Fibroblast of peridontal ligament (primary cell): Measurements from ENCODE around the gene KCTD10.
"Not testable (repeated sequence)": the region's sequence is repeated elsewhere in the genome, so short reads cannot be mapped to it uniquely, and the experiment has no call there.

Experiments used
- DNase-seq: peaks from one replicate; pipeline ENCODE4 v3.0.0-alpha.2; 2010; ENCODE audit errors: extremely low read depth

KCTD10 gene

GRCh38 chr12:109421355-109422087 is 55.6 kb downstream of the KCTD10 start:
- DNase-seq: no peak

- DNase-seq: no peak
Observed at GRCh38 chr12:109418848-109419480, 58.1 kb downstream of the KCTD10 start.

- not testable (repeated sequence) for DNase-seq
Observed at GRCh38 chr12:109406147-109406546, 71.0 kb downstream of the KCTD10 start.

GRCh38 chr12:109404841-109405240 is 72.3 kb downstream of the KCTD10 start:
- DNase-seq: not testable (repeated sequence)
